Activated naive CD4-positive, alpha-beta T cell (primary cell): ENCODE data around the gene DCTD.
"Not testable (repeated sequence)": the region's sequence is repeated elsewhere in the genome, so short reads cannot be mapped to it uniquely, and the experiment has no call there.

ENCODE experiments used
- DNase-seq, 4 experiments: peaks; one replicate each; lab custom pipeline; 2025; lab: John Stamatoyannopoulos, UW

DCTD gene

DNA sequence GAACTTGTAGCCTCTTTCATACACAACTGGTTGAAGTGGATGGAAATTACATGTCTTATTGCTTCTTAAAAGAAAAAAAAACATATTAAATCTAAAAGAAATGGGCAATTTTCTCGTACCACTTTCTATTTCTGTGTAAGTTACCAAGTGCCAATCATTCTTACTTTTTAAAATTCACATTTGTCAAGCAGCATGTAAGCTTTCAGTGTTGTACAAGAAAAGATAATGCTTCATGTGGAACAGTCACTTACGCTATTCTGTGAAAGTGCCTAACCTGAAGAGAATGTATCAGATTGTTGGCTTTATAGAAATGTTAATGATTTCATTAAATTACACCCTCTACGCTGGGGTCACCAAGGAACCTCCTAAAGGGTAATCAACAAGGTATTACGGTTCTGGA lies 4.4 kb upstream of the DCTD start:
- DNase-seq: no peak

DNA sequence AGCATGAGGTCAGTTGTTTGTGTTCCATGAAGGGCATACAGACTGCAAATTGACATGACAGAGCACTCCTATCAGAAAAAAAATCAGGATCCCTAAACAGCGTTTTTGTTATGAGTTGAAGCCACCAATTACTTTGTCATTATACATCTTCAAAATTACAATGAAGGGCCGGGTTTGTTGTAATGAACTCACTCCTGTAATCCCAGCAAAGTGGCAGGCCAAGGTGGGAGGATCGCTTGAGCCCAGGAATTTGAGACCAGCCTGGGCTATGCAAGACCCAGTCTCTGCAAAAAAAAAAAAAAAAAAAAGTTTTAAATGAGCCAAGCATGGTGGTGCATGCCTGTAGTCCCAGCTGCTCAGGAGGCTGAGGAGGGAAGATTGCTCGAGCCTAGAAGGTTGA lies 3.5 kb upstream of the DCTD start:
- no peak for DNase-seq

DNA sequence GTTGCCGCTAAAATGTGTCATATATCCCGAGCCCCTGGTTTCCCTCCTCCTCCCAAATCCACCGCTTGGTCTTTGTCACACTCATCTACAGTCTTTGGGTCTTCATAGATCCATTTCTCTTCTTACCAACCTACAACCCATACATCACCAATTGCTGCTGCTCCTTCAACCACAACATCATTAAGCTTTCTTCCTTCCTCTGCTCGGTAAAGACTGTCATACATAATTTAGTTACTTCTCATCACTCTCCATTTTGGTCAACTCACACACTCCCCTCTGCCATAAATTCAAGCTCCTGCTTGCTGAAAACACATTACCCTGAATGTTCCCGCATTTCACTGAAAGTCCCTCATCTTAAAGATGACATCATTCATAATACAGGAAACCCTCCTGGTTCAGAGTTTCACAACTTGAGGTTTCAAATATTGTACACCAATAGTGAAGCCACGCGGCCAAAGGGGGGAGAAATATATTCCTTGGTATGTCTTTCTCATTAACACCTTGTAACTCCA lies 1.7 kb upstream of the DCTD start:
- DNase-seq: no peak

DNA sequence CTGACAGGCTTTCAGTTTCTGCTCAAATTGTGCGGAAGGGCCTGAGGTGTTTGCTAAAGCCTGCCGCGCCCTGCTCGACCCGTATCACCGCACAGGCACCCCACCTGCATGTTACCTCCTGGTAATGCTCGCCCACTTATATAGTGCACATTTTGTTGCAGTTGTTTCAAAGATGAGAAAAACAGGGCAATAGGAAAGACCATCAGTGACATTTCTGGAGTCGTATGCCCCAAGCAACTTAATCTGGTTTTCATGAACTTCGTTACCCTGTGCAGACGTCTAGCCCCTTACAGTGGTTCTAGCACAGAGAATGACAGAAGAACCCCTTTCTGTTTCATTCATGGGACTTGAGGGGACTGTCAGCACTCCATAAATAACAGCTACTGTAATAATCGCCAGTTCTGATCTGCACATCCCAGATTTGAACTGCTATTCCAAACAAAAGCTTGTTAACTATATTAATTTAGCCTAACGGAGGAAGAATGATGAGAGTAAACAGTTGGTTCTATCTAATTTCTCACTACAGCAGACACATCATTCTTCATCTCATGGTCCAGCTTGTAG lies 940 bp upstream of the DCTD start:
- DNase-seq: no peak

DNA sequence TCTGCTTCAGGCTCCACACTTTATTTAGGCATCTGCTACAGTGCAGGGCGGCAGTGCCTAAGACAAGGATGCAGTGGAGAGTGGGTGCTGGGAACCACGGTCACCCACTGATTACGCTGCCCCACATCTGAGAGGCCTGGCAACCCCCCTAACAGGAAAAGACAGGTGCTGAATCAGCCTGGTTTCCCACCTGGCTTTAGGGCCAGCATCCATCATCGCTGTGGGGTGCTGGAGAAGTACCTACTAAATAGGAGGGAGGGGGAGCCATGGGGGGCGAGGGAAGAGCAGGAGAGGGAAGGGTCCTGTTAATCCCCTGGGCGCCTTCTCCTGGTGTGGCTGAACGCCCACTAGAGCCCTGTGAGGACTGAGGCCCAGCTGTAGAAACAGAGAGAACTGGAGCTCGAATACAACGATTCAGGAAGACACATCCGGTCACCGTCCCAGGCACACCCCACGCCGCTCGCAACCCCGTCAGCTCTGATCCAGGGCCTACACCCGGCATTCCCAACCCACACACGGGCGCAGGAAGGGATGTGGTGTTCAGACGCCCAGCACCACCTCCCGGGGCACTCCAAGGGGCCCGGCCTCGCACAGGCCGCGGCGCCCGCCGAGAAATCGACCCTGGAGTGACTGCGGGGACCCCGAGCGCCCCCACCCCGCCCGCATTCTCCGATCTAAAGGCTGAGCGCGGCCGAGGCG lies 554 bp downstream of the DCTD start:
- DNase-seq: peak in 3 of 4 experiments; percentile 19 to 44 (median 28)

DNA sequence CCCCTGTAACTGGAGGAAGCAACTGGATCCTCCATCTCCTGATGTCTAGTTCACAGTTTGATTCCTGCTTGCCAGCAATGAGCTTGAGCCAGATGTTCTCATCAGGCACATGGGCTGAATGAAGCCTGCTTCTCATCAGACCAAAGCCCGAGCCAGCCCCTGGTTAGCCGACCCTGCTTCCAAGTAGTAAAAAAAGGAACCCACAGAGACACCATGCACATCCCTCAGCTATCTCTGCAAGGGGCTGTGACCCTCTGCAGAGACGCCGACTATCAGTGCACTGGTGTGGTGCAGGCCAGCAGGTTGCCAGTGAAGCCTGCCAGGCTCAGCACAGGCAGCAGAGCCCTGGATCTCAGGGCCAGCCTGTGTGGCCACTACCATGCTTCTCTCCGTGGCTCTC lies 2.8 kb downstream of the DCTD start:
- no peak for DNase-seq

DNA sequence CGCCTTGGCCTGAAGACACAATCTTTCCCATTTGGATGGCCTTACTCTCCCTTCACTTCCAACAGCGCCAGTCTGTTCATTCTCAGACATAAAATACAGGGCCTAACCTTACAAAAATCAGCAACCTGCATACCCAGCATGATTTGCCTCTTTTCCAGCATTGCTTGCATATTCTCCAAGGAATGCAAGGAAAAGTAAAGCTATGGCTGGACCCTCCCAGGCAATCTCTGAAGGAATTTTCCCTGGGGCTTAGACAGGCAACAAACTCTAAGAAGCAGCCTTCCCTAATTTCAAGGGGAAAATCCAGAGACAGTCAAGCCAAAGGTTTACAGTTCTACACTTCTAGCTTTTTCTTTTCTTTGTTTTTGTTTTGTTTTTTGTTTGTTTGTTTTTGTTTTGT lies 3.6 kb downstream of the DCTD start:
- no peak for DNase-seq

DNA sequence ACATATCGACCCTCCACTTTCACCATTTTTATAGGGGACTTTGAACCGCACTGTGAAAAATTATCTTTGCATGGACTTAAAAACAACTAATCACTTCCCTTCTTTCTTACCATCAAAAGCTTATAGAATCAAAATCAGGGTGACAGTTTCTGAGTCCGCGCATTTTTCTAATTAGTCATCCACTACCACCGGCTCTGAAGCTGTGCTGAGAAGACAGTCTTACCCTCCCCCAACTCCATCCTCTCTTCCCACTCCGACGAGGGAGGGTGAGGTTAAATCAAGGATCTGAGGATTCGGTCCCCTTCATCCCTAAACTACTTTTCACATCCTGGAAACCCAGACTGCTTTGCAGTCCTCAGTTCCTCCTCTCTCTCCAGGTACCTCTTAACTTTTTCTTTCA lies 4.2 kb downstream of the DCTD start:
- DNase-seq: no peak

DNA sequence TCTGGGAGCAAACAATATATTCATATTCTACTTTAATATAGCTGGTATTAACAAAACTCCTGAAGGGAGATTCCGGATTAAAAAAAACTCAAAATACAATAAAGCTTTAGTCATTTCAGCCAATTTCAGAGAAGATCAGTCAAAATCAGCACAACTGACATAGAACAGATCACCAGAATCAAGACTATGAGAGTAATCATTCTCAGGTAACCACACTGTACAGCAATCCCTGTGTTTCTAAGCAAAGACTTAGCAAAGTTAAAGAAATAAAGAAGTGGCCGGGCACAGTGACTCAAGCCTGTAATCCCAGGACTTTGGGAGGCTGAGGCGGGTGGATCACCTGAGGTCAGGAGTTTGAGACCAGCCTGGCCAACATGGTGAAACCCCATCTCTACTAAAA lies 9.1 kb downstream of the DCTD start:
- no peak for DNase-seq

DNA sequence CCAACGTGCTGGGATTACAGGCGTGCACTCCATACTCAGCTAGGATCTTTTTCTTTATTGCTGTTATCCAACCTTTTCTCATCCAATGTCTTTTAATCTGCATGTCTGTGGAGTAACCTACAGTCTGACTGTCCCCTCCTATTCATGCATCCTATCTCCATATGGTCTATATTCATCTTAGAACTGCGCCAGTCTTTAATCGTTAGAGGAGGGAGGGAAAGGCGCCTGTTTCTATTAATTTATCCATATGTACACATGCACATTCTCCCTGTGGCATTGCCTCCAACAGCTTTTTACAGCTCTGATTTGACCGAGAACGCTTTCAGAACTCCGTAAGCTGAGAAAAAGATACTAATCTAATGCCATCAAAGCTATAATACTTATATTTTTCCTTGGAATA lies 9.8 kb downstream of the DCTD start:
- no peak for DNase-seq

DNA sequence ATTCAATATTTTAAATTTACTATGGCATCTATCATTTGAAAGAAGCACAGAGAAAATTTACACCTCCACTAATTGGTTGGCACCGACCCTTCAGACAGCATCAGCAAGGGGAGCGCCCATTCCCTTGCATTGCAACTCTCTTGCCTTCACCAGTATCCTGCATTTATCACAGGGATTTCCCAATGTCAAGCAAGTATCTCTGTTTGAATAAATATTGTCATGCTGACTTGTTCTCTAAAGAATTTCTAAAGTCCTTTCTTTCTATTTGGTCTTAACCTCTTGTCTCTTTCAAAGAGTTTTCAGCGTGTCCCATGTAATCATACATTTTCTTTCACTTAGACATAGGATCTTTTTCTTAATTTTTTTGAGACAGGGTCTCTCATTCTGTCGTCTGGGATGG lies 10.4 kb downstream of the DCTD start:
- DNase-seq: no peak

DNA sequence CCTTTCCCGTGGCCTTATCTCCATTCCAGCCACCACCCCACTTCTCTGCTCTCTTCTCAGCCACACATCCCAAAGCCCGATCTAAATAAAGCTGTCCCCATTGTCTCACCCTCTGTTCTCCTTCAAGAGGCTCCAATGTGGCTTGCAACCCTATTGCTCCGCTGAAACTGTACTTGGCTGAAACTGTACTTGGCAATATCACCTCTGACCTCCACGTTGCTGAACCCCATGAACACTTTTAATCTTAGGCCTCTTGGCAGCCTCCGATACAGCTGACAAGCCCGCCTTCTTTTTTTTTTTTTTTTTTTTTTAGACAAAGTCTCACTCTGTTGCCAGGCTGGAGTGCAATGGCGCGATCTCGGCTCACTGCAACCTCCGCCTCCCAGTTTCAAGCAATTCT lies 12.1 kb downstream of the DCTD start:
- DNase-seq: no peak

DNA sequence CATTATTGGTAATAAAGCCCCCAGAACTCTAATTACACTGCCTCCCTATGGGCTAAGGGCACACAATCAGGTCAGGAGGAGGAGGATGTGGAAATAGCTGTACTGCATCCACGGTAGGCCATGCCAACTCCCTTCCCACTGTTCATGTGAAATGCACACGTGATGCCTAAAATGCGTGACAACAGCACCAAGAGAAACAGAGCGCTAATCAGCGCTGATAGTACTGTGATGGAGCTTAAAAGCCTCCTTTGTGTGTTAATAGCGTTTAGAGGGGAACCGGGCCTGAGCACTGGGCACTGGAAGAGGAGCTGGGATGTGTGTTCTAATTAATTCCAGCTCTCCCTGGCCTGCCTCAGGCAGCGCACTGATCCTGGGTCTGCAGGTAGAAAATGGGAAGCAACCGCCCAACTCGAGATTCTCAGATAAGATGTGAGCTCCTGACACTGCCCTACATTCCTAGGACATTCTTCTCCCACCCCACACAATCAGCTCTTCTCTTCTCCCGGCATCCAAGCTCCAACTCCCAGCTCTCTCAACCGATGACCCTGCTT lies 12.9 kb downstream of the DCTD start:
- DNase-seq: no peak

DNA sequence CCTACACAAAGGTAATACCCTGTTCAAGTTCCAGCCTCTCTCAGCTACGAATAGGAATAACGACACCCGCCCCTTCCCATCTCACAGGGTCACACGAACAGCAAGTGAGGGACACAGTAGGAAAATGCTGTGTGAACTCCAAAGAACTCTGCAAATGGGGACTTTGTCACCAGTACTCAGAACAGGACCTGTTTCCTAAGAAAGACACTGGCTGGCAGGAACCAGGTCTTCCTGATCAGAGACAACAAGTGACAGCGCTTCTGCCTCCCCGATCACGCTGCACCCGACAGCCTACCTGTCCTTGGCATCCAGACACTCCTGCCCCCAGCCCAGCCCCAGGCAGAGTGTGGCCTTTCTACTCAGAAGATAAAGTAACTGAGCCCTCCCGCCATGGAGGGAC lies 14.2 kb downstream of the DCTD start:
- DNase-seq: no peak

DNA sequence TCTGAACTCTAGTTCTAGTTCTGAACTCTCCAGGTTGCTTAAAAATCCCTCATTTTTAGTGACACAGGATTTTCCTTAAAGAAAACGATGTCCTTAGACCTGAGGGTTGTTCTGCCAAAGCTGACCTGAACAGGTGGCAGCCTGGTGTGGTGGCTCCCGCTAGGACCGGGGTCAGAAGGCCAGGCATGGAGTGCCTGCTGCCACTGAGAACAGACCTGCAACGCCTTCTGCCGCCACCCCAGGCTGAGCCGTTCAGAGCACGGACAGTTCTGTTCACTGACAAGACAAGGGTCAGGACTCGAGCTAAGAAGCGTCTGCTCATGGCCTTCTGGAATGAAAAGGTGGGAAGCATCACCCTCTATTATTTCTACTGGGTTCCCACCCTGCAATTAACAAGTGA lies 15.8 kb downstream of the DCTD start:
- no peak for DNase-seq

DNA sequence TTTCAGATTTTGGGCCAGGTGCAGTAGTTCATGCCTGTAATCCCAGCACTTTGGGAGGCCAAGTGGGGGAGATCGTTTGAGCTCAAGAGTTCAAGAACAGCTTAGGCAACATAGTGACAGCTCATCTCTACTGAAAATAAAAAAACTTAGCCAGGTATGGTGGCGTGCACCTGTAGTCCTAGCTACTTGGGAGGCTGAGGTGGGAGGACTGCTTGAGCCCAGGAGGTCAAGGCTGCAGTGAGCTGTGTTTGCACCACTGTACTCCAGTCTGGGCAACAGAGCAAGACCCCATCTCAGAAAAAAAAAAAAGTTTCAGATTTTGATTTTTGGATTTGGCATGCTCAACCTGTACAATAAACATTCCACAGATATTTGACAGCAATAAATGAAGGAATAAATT lies 17.2 kb downstream of the DCTD start:
- not testable (repeated sequence) for DNase-seq

DNA sequence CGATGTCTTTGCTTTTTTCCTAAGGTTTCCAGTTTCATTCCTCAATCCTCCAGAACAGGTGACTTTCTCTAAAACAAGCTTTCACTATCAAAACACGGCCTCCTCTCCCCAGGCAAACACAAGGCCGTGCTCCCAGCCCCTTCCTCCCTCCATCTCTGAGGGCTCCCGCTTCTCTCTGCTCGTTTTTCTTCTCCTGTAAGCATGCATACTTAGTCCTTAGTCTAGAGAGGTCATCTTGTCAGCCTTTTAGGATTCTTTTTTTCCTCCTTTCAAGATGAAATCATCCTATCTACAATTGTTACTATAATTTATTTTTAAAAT lies 18.7 kb downstream of the DCTD start:
- DNase-seq: no peak

DNA sequence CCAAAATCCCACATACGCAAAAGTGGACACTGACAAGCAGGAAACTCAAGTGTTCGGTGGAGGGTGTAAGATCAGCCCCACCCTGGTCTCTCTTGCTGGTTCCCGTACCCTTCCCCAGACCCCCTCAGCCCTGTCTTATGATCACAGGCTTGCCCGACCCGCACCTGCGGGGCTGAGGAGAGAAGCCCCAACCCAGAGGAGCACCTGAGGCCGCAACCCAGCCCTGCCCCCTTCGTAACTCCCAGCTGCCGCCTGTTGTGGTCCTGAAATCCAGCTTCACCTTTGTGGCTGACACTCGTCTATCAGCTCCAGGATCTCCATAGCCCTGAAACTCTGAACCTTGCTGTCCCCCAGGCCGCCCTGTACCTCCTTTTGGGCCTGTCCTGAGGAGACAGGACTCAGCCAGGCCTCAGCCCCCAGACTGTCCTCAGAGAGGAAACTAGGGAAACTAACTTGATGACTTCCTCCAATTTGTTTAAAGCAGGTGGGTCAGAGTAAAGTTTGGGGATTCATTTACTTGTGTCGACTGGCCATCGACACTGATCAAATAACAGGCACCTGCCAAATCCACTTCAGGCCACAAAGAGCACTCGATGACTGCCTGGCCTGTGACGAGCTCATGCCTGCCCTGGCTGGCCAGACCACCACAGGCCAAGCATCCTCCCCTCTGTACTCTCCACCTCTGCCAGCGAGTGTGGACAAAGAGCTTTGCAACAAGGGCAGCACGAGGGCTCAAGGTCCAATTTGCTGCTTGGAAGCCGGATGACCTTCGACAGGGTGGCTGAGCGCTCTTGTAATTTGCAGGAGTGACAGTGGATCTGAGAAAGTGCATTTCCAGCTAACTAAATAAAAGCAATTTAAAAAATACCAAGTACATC lies 19.3 kb downstream of the DCTD start:
- DNase-seq: no peak

DNA sequence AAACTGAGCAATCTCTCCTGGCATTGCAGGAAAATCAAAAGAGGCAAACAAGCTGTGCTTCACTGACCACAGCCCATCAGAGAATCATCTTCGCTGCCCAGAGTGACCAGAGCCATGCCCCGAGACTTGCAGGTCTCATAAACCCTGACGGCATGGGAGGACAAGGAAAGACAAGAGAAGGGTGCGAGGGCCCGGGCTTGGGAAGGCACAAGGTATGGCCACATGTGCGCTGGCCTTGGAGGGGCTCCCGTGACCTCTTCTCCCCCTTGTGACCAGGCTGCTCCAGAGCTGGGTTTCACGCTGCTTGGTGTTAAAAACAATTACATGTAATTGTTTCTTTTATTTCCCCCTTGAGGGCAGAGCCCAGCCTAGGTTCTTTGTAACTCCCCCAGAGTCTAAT lies 20.8 kb downstream of the DCTD start:
- no peak for DNase-seq

DNA sequence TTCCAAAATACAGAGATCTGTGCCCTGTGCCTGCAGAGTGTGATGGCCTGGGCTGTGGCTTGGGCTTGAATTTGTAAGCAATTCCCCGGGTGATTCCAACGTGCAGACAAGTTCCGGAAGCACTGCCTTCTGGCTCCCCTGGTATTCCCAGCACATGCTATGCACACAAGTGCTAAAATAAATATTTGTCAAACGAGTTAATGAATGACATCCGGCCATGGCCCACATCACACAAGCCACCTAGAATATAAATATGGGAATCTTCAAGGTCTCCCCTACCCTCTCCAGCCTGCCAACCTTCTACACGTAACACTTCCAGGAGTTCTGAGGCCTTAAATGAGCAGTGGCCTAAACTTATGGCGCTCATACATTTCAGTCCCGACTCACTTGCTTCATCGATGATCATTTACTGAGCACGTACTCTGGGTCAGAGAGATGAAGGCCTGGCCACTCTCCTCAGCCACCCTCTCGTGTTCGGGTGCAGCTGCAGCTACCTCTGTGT lies 21.3 kb downstream of the DCTD start:
- no peak for DNase-seq

DNA sequence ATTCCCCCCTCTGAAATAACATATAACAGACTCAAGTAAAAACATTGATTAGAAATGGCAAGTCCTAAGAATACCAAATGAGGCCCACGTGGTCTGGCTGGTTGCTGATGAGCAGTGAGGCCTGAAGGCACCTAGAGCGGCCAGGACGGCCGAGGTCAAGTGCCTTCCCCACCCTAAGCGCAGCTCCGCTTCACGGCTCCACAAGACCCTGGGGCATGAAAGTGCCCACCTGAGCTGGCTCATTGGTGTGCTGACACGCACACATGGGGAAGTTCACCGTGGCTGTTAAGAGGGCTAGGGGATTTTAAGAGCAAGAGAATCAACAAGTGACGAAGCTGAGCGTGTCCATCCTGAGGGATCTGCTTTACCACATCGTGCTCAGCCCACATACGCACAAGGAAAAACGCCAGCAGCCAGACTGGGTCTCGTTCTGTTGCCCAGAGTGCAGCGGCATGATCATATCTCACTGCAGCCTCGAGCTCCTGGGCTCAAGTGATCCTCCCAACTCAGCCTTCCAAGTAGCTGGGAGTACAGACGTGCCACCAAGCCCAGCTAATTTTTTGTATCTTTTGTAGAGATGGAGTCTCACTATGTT lies 22.4 kb downstream of the DCTD start:
- DNase-seq: no peak

DNA sequence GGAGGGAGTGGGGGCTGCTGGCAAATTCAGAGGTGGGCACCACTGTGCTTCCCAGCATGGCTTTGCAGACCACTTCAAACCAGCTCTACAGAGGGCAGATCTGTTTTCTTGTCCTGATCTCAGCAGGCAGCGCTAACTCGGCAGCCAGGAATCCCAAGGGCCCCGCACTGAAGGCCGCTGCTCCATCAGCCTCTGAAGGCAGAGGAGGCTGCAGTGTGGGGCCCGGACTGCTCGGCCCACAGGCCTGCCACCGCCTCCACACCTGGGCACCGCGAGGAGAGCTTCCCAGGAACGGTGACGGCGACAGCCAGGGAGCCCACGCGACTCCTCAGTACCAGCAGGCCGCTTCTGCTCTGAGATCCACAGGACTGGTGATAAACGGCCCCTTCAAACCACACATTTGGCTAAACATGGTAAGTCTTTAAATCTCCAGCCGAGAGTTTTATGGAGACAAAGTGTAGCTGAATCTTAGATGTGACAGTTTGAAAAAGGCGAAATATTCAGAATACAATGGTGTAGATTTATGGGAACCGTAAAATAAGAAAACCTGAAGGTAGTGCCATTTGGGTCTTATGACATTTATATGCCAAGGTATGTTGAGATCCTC lies 23.6 kb downstream of the DCTD start:
- DNase-seq: no peak
